ENCODE measurements around the gene FAM3A. TPM values are rescaled to one million over a fixed set of nuclear protein-coding genes. Genes with fewer than 3 reads are reported as not detected.

FAM3A gene
- total and polyA plus RNA-seq, 2 of the 8 experiments (the other 6 are each of a cell fraction or from before 2014, with no cell fraction given) = 16.2 to 18.6 TPM

- Histone ChIP-seq H3K4me1 (replicated peaks in 1 of 4; ENCODE audit: control insufficient read depth in 3 of 4, insufficient read depth in 4 of 4, low read length in 3 of 4) (no peaks in the 10 kb centered on the region), H2BK12ac (ENCODE audit: low read depth, low read length) (no peak overlapping the region), H3K27ac (ENCODE audit: low read depth, low read length) (no peak overlapping the region), H3K18ac (ENCODE audit: extremely low read depth, low read length) (no peak overlapping the region), H3K56ac (replicated peaks; ENCODE audit: insufficient read length, low read depth, low read length) (no peak overlapping the region), H2BK15ac (ENCODE audit: low read length) (no peak overlapping the region), H2BK120ac (replicated peaks; ENCODE audit: low read depth, low read length) (no peak overlapping the region), H3K4me2 (ENCODE audit: insufficient read depth in 1 of 2, low read depth in 2 of 2, low read length in 2 of 2) (no peak overlapping the region), H3K79me2 (ENCODE audit: control insufficient read depth in 1 of 2, insufficient read depth in 2 of 2, low read length in 2 of 2) (no peaks in the 10 kb centered on the region), H3K36me3 (ENCODE audit: control insufficient read depth in 2 of 4, insufficient read depth in 4 of 4, low read length in 3 of 4) (peaks cover 0 to 14% (median 5%) of the 10 kb centered on the region in 4 experiments; a peak in 4 of 8 replicates), H3K27me3 (replicated peaks in 1 of 4; ENCODE audit: control insufficient read depth in 3 of 4, extremely low read depth in 1 of 4, insufficient read depth in 3 of 4, low read length in 3 of 4) (no peaks in the 10 kb centered on the region), H3K9ac (replicated peaks in 1 of 4; ENCODE audit: extremely low read depth in 1 of 4, low read depth in 3 of 4, low read length in 3 of 4) (no peak overlapping the region), H3K79me1 (ENCODE audit: low read depth, low read length) (no peaks in the 10 kb centered on the region), H3K14ac (ENCODE audit: insufficient read length) (no peak overlapping the region), H3K9me3 (ENCODE audit: insufficient read depth in 2 of 2, low read depth in 1 of 2, low read length in 1 of 2) (no peaks in the 10 kb centered on the region), H3K23me2 (ENCODE audit: low read depth, low read length) (no peaks in the 10 kb centered on the region), H4K8ac (ENCODE audit: extremely low read depth, insufficient read depth, low read length) (peak overlapping the region; percentile 25; the same call in 1 of the 2 replicates), H4K5ac (ENCODE audit: insufficient read length, low read depth, low read length) (no peak overlapping the region), H3K23ac (ENCODE audit: insufficient read length) (no peak overlapping the region), H3K4ac (replicated peaks; ENCODE audit: insufficient read length, low read depth, low read length) (no peak overlapping the region), H2AFZ (ENCODE audit: low read length) (no peak overlapping the region), H2BK5ac (ENCODE audit: low read depth, low read length) (no peak overlapping the region), H2AK5ac (ENCODE audit: low read depth, low read length) (no peak overlapping the region), H4K91ac (replicated peaks; ENCODE audit: insufficient read length, low read length) (no peak overlapping the region), H4K20me1 (replicated peaks in 1 of 2; ENCODE audit: control insufficient read depth in 1 of 2, insufficient read depth in 2 of 2, low read length in 2 of 2) (no peaks in the 10 kb centered on the region), H2BK20ac (ENCODE audit: low read length) (no peak overlapping the region), H3K4me3 (ENCODE audit: extremely low read depth in 1 of 4, insufficient read depth in 2 of 4, low read depth in 3 of 4, low read length in 4 of 4) (no peak overlapping the region)
- TF ChIP-seq RAD21 (IDR thresholded peaks at IDR 0.05 in 1 of 2, conservative IDR thresholded peaks at IDR 0.05 in 1 of 2; ENCODE audit: low read depth in 2 of 2, low read length in 2 of 2) (peak in 1 of 2 experiments; percentile 21; a peak in 1 of 4 replicates), CHD1 (IDR thresholded peaks at IDR 0.05; ENCODE audit: low read depth, low read length) (no peak)
- POLR2A ChIA-PET (ENCODE audit: partially characterized antibody) = interaction anchor here (0.6 to 1.4 kb wide), 4 partner anchors 9 to 73 kb away, joined by 3 to 5 read pairs (median 4); no protein-coding TSS in a partner anchor
- FAIRE-seq = no peak
- DNase-seq (ENCODE audit: low read depth in 1 of 2, low spot score in 2 of 2) = no peak
- 84% methylated on average over 16 of the region's 28 CpGs; no CpG with 5 or more reads in 1 of the 2 experiments for WGBS, 2 experiments (ENCODE audit: extremely low coverage in 1 of 2, insufficient coverage in 1 of 2, insufficient read length in 1 of 2, insufficient replicate concordance in 2 of 2, low coverage in 1 of 2, low lambda C conversion rate in 2 of 2, missing lambda C conversion rate in 1 of 2)
- CTCF ChIA-PET (ENCODE audit: partially characterized antibody) = interaction anchor here (0.7 to 3.1 kb wide), 5 partner anchors 12 to 100 kb away, joined by 3 to 11 read pairs (median 4); partner anchors contain the start of gene PLXNA3
Observed at GRCh38 chrX:154472685-154473632, 43.1 kb downstream of the FAM3A start.

Measured in H1 (cell line).